Activated CD8-positive, alpha-beta T cell treated with anti-CD3 and anti-CD28 coated beads for 36 hours (primary cell): ENCODE results near the gene AHR. TPM values are rescaled to one million over a fixed set of nuclear protein-coding genes. Genes with fewer than 3 reads are reported as not detected.

Experiments
- ATAC-seq: fragments of 200-7000 bp; cut with Tn5 transposase; one replicate; pipeline ENCODE4 v1.10.0; 2021; ENCODE audit warnings: mild to moderate bottlenecking, moderate library complexity
- CTCF ChIA-PET: fragments of 350-600 bp; sonication (Branson Sonifier 250); formaldehyde crosslinking; loops from one replicate; lab custom pipeline; 2021; ENCODE audit warnings: antibody characterized with exemption; lab: Charles Lee
- POLR2A ChIA-PET: fragments of 350-600 bp; sonication (Branson Sonifier 250); formaldehyde crosslinking; loops from one replicate; lab custom pipeline; 2021; ENCODE audit warnings: antibody characterized with exemption; lab: Charles Lee
- DNase-seq: peaks from one replicate; pipeline ENCODE4 v3.0.0-alpha.2; 2020
- H3K27ac Mint-ChIP-seq: one replicate; pipeline ENCODE4 v1.8.0; 2021; ENCODE audit warnings: mild to moderate bottlenecking, mixed read lengths
- H3K27me3 Mint-ChIP-seq: one replicate; pipeline ENCODE4 v1.8.0; 2021; ENCODE audit warnings: mixed read lengths
- H3K36me3 Mint-ChIP-seq: one replicate; pipeline ENCODE4 v1.8.0; 2021; ENCODE audit warnings: low read depth, mixed read lengths
- H3K4me1 Mint-ChIP-seq: one replicate; pipeline ENCODE4 v1.8.0; 2021; ENCODE audit warnings: low read depth, mixed read lengths
- H3K4me3 Mint-ChIP-seq: one replicate; pipeline ENCODE4 v1.8.0; 2021; ENCODE audit warnings: mild to moderate bottlenecking, moderate library complexity, mixed read lengths
- H3K9me3 Mint-ChIP-seq: one replicate; pipeline ENCODE4 v1.8.0; 2021; ENCODE audit warnings: mixed read lengths
- intact Hi-C: fragments of 100-400 bp; cut with micrococcal nuclease; formaldehyde crosslinking; loops from one replicate; pipeline ENCODE4 v1.10.0; 2022
- total RNA-seq, 2 experiments: library from RNA; stranded (reverse); gene quantifications; one replicate each; pipeline ENCODE4 v1.2.3, GENCODE V29; 2021
- TF ChIP-seq, protein P1 (sequence below): fragments of 200-600 bp; IDR thresholded peaks from one replicate; pipeline ENCODE4 v1.8.0; 2022; ENCODE audit warnings: antibody characterized with exemption, mild to moderate bottlenecking

AHR gene
- total RNA-seq, 2 experiments from 2014 or later: 32.1 to 33.4 TPM

DNA sequence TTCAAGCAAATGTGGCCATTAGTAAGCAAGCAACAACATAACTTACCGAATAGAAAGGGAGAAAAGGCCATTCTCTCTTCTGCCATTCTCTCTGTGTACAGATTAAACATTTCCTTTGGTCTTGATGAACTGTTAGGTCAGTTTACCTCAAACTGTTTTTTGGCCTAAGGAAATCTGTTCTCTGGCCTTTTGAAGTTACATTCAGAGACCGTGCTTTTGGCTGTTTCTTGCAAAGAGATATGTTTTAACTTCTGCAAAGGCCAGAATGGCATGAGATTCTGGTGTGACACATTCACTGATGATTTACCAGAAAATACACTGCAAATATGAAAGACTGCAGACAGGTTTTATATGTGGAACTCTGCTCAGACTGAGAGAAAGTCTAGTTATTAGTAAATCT, 22.2 kb downstream of the AHR start:
- peaks cover 12% of the 10 kb centered on the region for H3K4me1 Mint-ChIP-seq
- H3K9me3 Mint-ChIP-seq: no peaks in the 10 kb centered on the region
- POLR2A ChIA-PET: no interaction called here
- no peak overlapping the region for H3K27ac Mint-ChIP-seq
- intact Hi-C loops: no loop called here
- TF ChIP-seq, protein P1, sequence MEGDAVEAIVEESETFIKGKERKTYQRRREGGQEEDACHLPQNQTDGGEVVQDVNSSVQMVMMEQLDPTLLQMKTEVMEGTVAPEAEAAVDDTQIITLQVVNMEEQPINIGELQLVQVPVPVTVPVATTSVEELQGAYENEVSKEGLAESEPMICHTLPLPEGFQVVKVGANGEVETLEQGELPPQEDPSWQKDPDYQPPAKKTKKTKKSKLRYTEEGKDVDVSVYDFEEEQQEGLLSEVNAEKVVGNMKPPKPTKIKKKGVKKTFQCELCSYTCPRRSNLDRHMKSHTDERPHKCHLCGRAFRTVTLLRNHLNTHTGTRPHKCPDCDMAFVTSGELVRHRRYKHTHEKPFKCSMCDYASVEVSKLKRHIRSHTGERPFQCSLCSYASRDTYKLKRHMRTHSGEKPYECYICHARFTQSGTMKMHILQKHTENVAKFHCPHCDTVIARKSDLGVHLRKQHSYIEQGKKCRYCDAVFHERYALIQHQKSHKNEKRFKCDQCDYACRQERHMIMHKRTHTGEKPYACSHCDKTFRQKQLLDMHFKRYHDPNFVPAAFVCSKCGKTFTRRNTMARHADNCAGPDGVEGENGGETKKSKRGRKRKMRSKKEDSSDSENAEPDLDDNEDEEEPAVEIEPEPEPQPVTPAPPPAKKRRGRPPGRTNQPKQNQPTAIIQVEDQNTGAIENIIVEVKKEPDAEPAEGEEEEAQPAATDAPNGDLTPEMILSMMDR: no peak
- no peak for DNase-seq
- CTCF ChIA-PET: interaction anchor here (0.8 kb wide), 1 partner anchor 10 kb away, joined by 5 read pairs; no protein-coding TSS in a partner anchor
- H3K4me3 Mint-ChIP-seq: no peak overlapping the region
- H3K36me3 Mint-ChIP-seq: peaks cover 34% of the 10 kb centered on the region
- no peak for ATAC-seq
- no peaks in the 10 kb centered on the region for H3K27me3 Mint-ChIP-seq

DNA sequence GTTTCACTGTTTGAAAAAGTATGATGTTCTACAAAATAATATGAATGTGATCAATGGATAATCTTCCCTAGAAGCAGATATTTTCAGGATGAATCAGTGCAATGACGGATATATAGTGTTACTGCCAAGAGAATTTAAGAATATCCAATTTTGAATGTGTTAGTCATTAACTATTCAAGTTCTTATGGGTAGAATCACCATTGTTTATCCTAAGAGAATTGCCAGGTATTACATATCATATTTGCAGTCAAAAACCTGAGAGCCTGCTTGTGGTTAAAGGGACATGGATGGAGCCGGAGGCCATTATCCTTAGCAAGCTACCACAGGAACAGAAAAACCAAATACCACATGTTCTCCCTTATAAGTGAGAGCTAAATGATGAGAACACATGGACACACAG, 26.9 kb downstream of the AHR start:
- no peak overlapping the region for H3K4me3 Mint-ChIP-seq
- ATAC-seq (no peak), DNase-seq (no peak)
- no peak overlapping the region for H3K27ac Mint-ChIP-seq
- TF ChIP-seq, protein P1: no peak
- H3K4me1 Mint-ChIP-seq: no peaks in the 10 kb centered on the region
- CTCF ChIA-PET: no interaction called here
- H3K36me3 Mint-ChIP-seq: peaks cover 25% of the 10 kb centered on the region
- POLR2A ChIA-PET: no interaction called here
- intact Hi-C loops: no loop called here
- H3K9me3 Mint-ChIP-seq: no peaks in the 10 kb centered on the region
- no peaks in the 10 kb centered on the region for H3K27me3 Mint-ChIP-seq

DNA sequence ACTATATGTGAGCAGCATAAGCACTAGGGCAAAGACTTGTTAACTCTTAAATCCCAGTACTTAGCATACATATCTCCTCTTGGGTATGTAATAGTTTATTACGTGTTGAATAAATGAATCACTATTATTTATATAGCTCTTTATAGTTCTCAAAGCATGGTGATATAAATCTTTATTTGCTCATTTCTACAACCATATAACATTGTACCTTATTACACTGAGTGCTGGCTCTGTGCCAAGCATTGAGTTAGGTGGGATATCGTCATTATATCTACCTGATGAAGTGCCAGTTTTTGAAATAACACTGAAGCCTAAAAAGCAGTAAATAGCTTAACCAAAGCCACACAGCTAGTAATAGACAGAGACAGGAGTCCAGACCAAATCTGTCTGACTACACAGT, 27.9 kb downstream of the AHR start:
- ATAC-seq (no peak), DNase-seq (no peak)
- no peaks in the 10 kb centered on the region for H3K4me1 Mint-ChIP-seq
- H3K27me3 Mint-ChIP-seq: no peaks in the 10 kb centered on the region
- POLR2A ChIA-PET: no interaction called here
- intact Hi-C loops: no loop called here
- TF ChIP-seq, protein P1: no peak
- H3K4me3 Mint-ChIP-seq: no peak overlapping the region
- no peak overlapping the region for H3K27ac Mint-ChIP-seq
- CTCF ChIA-PET: interaction anchor here (0.6 kb wide), 1 partner anchor 343 kb away, joined by 3 read pairs; no protein-coding TSS in a partner anchor
- H3K9me3 Mint-ChIP-seq: no peaks in the 10 kb centered on the region
- H3K36me3 Mint-ChIP-seq: peaks cover 26% of the 10 kb centered on the region

DNA sequence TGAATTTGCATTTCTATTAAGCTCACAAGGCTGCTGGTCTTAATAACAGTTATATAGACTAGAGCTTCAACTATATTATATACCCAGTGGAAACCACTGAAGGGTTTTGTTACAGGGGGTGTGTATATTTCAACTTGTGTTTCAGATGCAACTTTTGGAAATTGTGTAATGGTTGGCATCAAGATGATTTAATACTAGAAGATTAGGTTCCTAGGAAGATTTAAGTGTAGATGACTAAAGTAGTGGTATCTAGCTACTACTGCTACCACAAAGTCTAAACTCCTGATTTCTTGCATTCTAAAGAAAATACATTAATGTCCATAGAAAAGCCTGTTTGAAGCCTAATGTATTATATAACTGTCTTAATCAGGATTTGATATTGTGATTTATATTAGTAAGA, 30.2 kb downstream of the AHR start:
- ChIA-PET CTCF (no interaction called here), POLR2A (no interaction called here)
- Mint-ChIP-seq H3K4me3 (no peak overlapping the region), H3K27ac (no peak overlapping the region), H3K36me3 (peaks cover 31% of the 10 kb centered on the region), H3K27me3 (no peaks in the 10 kb centered on the region), H3K4me1 (no peaks in the 10 kb centered on the region), H3K9me3 (no peaks in the 10 kb centered on the region)
- no peak for DNase-seq
- TF ChIP-seq, protein P1: no peak
- intact Hi-C loops: no loop called here
- ATAC-seq: no peak

DNA sequence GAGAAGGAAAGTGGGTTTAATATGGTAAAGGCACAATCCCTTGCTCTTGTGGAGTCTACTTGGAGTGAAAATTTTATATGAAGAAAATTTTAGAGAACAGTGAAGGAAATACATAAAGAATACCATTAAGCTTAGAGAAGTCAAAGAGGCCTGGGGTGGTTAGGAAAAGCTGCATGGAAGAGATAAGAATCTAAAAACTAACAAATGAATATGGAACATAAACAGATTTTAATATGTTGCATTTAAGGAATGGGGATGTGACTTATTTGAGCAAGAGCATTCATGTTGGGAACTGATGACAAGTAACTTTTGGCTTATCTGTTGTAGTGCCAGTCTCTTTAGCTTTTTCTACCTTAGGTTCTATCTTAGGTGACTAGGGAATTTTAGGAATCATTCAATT, 31.0 kb downstream of the AHR start:
- intact Hi-C loops: no loop called here
- H3K27ac Mint-ChIP-seq: no peak overlapping the region
- CTCF ChIA-PET: interaction anchor here (1.6 to 1.9 kb wide), 2 partner anchors 8 to 321 kb away, joined by 4 to 5 read pairs; no protein-coding TSS in a partner anchor
- no peak for DNase-seq
- no peak for ATAC-seq
- no peak overlapping the region for H3K4me3 Mint-ChIP-seq
- no peaks in the 10 kb centered on the region for H3K27me3 Mint-ChIP-seq
- no peaks in the 10 kb centered on the region for H3K4me1 Mint-ChIP-seq
- POLR2A ChIA-PET: no interaction called here
- TF ChIP-seq, protein P1: no peak
- peaks cover 33% of the 10 kb centered on the region for H3K36me3 Mint-ChIP-seq
- no peaks in the 10 kb centered on the region for H3K9me3 Mint-ChIP-seq
